ENCODE results near the gene MAGI1.
A peak's percentile ranks its signal among the peaks of the same experiment; 100 is the strongest.
"Not testable (repeated sequence)": the region's sequence is repeated elsewhere in the genome, so short reads cannot be mapped to it uniquely, and the experiment has no call there.

Gene MAGI1

GRCh38 chr3:66037986-66038369 lies 740 bp downstream of the MAGI1 start:
- peak; percentile 41 for DNase-seq

GRCh38 chr3:66037330-66037985 lies 1.3 kb downstream of the MAGI1 start:
- DNase-seq, result peak; percentile 49

GRCh38 chr3:66036586-66037148 lies 2.1 kb downstream of the MAGI1 start:
- DNase-seq, result no peak

- DNase-seq, result no peak
These were observed 2.8 kb downstream of the MAGI1 start for GRCh38 chr3:66035763-66036477.

GRCh38 chr3:66033241-66034138 lies 5.2 kb downstream of the MAGI1 start:
- no peak for DNase-seq

- no peak for DNase-seq
These were observed 7.5 kb downstream of the MAGI1 start for GRCh38 chr3:66031102-66031698.

- DNase-seq, result no peak
These were observed 9.3 kb downstream of the MAGI1 start for GRCh38 chr3:66029443-66029842.

- DNase-seq, result no peak
These were observed 9.7 kb downstream of the MAGI1 start for GRCh38 chr3:66029014-66029413.

- no peak for DNase-seq
These were observed 10.3 kb downstream of the MAGI1 start for GRCh38 chr3:66028457-66028856.

- not testable (repeated sequence) for DNase-seq
These were observed 11.6 kb downstream of the MAGI1 start for GRCh38 chr3:66027099-66027498.

- no peak for DNase-seq
These were observed 14.9 kb downstream of the MAGI1 start for GRCh38 chr3:66023738-66024385.

GRCh38 chr3:66023229-66023628 lies 15.5 kb downstream of the MAGI1 start:
- no peak for DNase-seq

GRCh38 chr3:66021731-66022131 lies 17.0 kb downstream of the MAGI1 start:
- DNase-seq, result no peak

GRCh38 chr3:66019896-66020295 lies 18.8 kb downstream of the MAGI1 start:
- no peak for DNase-seq

- DNase-seq, result no peak
These were observed 20.4 kb downstream of the MAGI1 start for GRCh38 chr3:66018057-66019033.

- DNase-seq, result no peak
These were observed 21.1 kb downstream of the MAGI1 start for GRCh38 chr3:66017591-66017990.

GRCh38 chr3:66017084-66017483 lies 21.6 kb downstream of the MAGI1 start:
- no peak for DNase-seq

GRCh38 chr3:66015841-66016240 lies 22.9 kb downstream of the MAGI1 start:
- no peak for DNase-seq

GRCh38 chr3:66014651-66015050 lies 24.1 kb downstream of the MAGI1 start:
- DNase-seq, result no peak

- DNase-seq, result no peak
These were observed 24.7 kb downstream of the MAGI1 start for GRCh38 chr3:66014056-66014455.

GRCh38 chr3:66012711-66013110 lies 26.0 kb downstream of the MAGI1 start:
- no peak for DNase-seq

Data from left hindlimb (tissue), 1 donor.